Uterus (tissue), 4 donors: ENCODE measurements around the gene CSNK2B. TPM values are rescaled to one million over a fixed set of nuclear protein-coding genes. Genes with fewer than 3 reads are reported as not detected.

Experiments
- DNase-seq, 2 donors: peaks; one replicate each; pipeline ENCODE4 v3.0.0-alpha.2; 2019 to 2020
- H3K27ac ChIP-seq, 2 donors: fragments of 200-600 bp; sonication (generic); 1 replicate in 1 of 2; 2 replicates in 1 of 2; pipeline ENCODE4 v1.5.1; 2016 to 2018
- H3K27me3 ChIP-seq, 2 donors: fragments of 200-600 bp; sonication (generic); one replicate each; pipeline ENCODE4 v1.5.1; 2018 to 2019; ENCODE audit warnings: control low read depth in 1 of 2
- H3K36me3 ChIP-seq, 2 donors: fragments of 200-600 bp; sonication (generic); one replicate each; pipeline ENCODE4 v1.5.1; 2019; ENCODE audit warnings: control low read depth in 1 of 2
- H3K4me1 ChIP-seq, 2 donors: fragments of 200-600 bp; sonication (generic); one replicate each; pipeline ENCODE4 v1.5.1; 2018 to 2019; ENCODE audit warnings: control low read depth in 1 of 2
- H3K4me3 ChIP-seq, 2 donors: fragments of 200-600 bp; sonication (generic); 1 replicate in 1 of 2; 2 replicates in 1 of 2; pipeline ENCODE4 v1.5.1; 2018 to 2019; ENCODE audit warnings: mild to moderate bottlenecking in 1 of 2
- H3K9me3 ChIP-seq, 2 donors: fragments of 200-600 bp; sonication (generic); one replicate each; pipeline ENCODE4 v1.5.1; 2019; ENCODE audit warnings: control low read depth in 1 of 2
- POLR2A ChIP-seq, 2 donors: fragments of 450-650 bp; IDR thresholded peaks; one replicate each; pipeline ENCODE4 v1.6.1; 2016; ENCODE audit warnings: antibody characterized with exemption in 2 of 2, mild to moderate bottlenecking in 1 of 2, moderate library complexity in 1 of 2
- intact Hi-C: fragments of 100-400 bp; cut with DNase I; formaldehyde crosslinking; loops from one replicate; pipeline ENCODE4 v1.15.1; 2023; ENCODE audit warnings: low total_unique reads
- total RNA-seq, 4 donors: library from RNA; depleted of rRNA in 3 of 4; stranded (reverse); fragments of >200 nt in 3 of 4; gene quantifications; one replicate each; pipeline versions ENCODE4 v1.1.0 to v1.2.4, GENCODE V29; 2014 to 2023
- TF ChIP-seq, protein P1 (sequence below), 4 experiments: fragments of 200-600 bp in 2 of 4; fragments of 450-650 bp in 2 of 4; sonication (generic) in 2 of 4; IDR thresholded peaks; one replicate each; pipeline ENCODE4 v1.5.1; 2016 to 2019; ENCODE audit warnings: antibody characterized with exemption in 4 of 4, mild to moderate bottlenecking in 2 of 4, moderate library complexity in 1 of 4
- donor health status: DM: yes; HTN: yes; CAD: no.

The CSNK2B gene
- total RNA-seq, 4 donors from 2014 or later, result 67.5 to 157 (median 107) TPM

DNA sequence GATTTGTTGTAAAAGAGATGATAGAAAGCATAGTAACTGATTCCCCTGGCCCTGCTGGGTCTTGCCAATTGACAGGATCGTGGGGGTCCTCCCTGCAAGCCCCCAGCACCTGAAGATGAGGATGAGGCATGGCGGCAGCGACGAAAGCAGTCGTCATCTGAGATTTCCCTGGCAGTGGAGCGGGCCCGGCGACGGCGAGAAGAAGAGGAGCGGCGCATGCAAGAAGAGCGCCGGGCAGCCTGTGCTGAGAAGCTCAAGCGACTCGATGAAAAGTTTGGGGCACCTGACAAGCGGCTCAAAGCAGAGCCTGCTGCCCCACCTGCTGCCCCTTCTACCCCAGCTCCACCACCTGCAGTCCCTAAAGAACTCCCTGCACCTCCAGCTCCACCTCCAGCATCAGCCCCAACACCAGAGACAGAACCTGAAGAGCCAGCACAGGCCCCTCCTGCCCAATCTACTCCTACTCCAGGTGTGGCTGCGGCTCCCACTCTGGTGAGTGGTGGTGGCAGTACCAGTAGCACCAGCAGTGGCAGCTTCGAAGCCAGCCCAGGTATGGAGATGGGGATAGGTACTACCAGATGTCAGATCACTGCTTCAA, 38.1 kb upstream of the CSNK2B start:
- TF ChIP-seq, protein P1, sequence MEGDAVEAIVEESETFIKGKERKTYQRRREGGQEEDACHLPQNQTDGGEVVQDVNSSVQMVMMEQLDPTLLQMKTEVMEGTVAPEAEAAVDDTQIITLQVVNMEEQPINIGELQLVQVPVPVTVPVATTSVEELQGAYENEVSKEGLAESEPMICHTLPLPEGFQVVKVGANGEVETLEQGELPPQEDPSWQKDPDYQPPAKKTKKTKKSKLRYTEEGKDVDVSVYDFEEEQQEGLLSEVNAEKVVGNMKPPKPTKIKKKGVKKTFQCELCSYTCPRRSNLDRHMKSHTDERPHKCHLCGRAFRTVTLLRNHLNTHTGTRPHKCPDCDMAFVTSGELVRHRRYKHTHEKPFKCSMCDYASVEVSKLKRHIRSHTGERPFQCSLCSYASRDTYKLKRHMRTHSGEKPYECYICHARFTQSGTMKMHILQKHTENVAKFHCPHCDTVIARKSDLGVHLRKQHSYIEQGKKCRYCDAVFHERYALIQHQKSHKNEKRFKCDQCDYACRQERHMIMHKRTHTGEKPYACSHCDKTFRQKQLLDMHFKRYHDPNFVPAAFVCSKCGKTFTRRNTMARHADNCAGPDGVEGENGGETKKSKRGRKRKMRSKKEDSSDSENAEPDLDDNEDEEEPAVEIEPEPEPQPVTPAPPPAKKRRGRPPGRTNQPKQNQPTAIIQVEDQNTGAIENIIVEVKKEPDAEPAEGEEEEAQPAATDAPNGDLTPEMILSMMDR (IDR thresholded peaks at IDR 0.05), result no peak
- H3K9me3 ChIP-seq, result no peaks in the 10 kb centered on the region
- H3K27ac ChIP-seq, result no peak overlapping the region
- intact Hi-C loops, result no loop called here
- DNase-seq, result no peak
- H3K36me3 ChIP-seq, result no peaks in the 10 kb centered on the region
- H3K4me1 ChIP-seq, result no peaks in the 10 kb centered on the region
- H3K27me3 ChIP-seq, result no peaks in the 10 kb centered on the region
- H3K4me3 ChIP-seq, result no peak overlapping the region

DNA sequence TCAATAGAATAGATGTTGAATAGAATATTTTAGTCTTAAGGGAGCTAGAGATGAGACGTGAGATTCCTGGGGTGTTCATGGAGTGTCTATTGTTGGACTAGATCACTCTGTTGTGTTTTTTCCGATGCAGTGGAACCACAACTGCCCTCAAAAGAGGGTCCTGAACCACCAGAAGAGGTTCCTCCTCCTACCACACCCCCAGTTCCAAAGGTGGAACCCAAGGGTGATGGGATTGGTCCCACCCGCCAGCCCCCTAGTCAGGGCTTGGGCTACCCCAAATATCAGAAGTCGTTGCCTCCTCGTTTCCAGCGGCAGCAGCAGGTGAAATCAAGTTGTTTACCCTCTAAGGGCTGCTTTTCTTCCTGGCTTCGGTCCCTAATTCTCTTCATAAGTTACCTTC, 36.9 kb upstream of the CSNK2B start:
- Histone ChIP-seq H3K27ac (no peak overlapping the region), H3K4me3 (no peak overlapping the region), H3K9me3 (no peaks in the 10 kb centered on the region), H3K27me3 (no peaks in the 10 kb centered on the region), H3K36me3 (no peaks in the 10 kb centered on the region), H3K4me1 (no peaks in the 10 kb centered on the region)
- no peak for DNase-seq
- intact Hi-C loops, result no loop called here
- TF ChIP-seq POLR2A (IDR thresholded peaks at IDR 0.05), result no peak
- TF ChIP-seq, protein P1 (IDR thresholded peaks at IDR 0.05), result no peak

DNA sequence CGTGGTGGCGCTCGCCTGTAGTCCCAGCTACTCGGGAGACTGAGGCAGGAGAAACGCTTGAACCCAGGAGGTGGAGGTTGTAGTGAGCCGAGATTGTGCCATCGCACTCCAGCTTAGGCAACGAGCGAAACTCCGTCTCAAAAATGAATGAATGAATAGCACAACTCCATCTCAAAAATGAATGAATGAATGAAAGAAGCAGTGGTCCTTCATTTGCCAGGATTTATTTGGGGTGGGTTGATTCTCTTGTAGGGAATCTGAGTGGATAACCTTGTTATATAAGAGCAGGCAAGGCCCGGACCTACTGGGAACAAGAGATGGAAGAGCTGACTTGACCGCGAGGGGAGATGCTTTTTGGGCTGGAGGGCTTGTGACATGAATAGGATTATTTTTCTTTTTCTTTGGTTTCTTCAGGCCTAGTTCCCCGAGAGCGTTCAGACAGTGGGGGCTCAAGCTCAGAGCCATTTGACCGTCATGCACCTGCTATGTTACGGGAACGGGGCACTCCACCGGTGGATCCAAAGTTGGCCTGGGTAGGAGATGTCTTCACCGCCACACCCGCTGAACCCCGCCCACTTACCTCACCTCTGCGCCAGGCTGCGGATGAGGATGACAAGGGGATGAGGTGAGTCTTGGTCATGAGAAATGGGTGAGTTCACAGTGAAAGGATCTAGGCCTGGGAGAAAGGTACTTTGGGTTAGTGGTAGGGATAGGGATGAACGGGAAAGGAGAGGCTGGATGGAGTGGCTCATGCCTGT, 35.5 kb upstream of the CSNK2B start:
- DNase-seq, result no peak
- TF ChIP-seq POLR2A (IDR thresholded peaks at IDR 0.05), result no peak
- TF ChIP-seq, protein P1 (IDR thresholded peaks at IDR 0.05), result no peak
- no peaks in the 10 kb centered on the region for H3K36me3 ChIP-seq
- no peaks in the 10 kb centered on the region for H3K4me1 ChIP-seq
- intact Hi-C loops, result no loop called here
- no peaks in the 10 kb centered on the region for H3K9me3 ChIP-seq
- H3K4me3 ChIP-seq, result no peak overlapping the region
- no peaks in the 10 kb centered on the region for H3K27me3 ChIP-seq
- H3K27ac ChIP-seq, result no peak overlapping the region

DNA sequence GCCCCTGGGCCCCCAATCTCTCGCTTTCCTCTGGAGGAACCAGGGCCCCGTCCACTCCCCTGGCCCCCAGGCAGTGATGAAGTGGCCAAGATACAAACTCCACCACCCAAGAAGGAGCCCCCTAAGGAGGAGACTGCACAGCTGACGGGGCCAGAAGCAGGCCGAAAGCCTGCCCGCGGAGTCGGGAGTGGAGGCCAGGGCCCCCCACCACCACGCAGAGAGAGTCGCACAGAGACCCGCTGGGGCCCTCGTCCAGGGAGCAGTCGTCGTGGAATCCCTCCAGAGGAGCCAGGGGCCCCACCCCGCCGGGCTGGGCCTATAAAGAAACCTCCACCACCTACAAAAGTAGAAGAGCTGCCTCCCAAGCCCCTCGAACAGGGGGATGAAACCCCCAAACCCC, 34.7 kb upstream of the CSNK2B start:
- no peaks in the 10 kb centered on the region for H3K27me3 ChIP-seq
- H3K27ac ChIP-seq, result no peak overlapping the region

DNA sequence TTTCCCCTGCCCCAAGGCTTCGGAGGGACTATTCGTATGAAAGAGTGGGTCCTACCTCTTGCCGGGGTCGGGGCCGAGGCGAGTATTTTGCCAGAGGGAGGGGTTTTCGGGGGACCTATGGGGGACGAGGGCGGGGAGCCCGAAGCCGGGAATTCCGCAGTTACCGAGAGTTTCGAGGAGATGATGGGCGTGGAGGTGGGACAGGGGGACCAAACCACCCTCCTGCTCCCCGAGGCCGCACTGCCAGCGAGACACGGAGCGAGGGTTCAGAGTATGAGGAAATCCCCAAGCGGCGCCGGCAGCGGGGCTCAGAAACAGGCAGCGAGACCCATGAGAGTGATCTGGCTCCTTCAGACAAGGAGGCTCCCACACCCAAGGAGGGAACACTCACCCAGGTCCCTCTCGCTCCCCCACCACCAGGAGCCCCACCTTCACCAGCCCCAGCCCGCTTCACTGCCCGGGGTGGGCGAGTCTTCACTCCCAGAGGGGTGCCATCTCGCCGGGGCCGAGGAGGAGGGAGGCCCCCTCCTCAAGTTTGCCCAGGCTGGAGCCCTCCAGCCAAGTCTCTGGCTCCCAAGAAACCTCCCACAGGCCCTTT, 34.1 kb upstream of the CSNK2B start:
- TF ChIP-seq, protein P1 (IDR thresholded peaks at IDR 0.05), result no peak
- TF ChIP-seq POLR2A (IDR thresholded peaks at IDR 0.05), result no peak
- H3K36me3 ChIP-seq, result no peaks in the 10 kb centered on the region

More for the DNA sequence above, 34.7 kb upstream of the CSNK2B start:
- H3K36me3 ChIP-seq, result no peaks in the 10 kb centered on the region
- no peak overlapping the region for H3K4me3 ChIP-seq
- DNase-seq, result no peak
- no peaks in the 10 kb centered on the region for H3K4me1 ChIP-seq
- no peaks in the 10 kb centered on the region for H3K9me3 ChIP-seq
- TF ChIP-seq POLR2A (IDR thresholded peaks at IDR 0.05), result no peak
- intact Hi-C loops, result no loop called here

More for the DNA sequence above, 34.1 kb upstream of the CSNK2B start:
- Histone ChIP-seq H3K27me3 (no peaks in the 10 kb centered on the region), H3K4me1 (no peaks in the 10 kb centered on the region), H3K27ac (no peak overlapping the region), H3K9me3 (no peaks in the 10 kb centered on the region), H3K4me3 (no peak overlapping the region)
- intact Hi-C loops, result no loop called here
- no peak for DNase-seq
